Measurements from ENCODE around the gene SHISAL1. TPM values are rescaled to one million over a fixed set of nuclear protein-coding genes. Genes with fewer than 3 reads are reported as not detected.

The SHISAL1 gene
- total RNA-seq: 1 to 10 TPM in 1 of 4 donors, under 1 TPM in 3; 0.47 to 1.9 (median 0.75) TPM

- ATAC-seq (ENCODE audit: low FRiP score) (no peak), DNase-seq (ENCODE audit: low spot score) (no peak)
- TF ChIP-seq CTCF (IDR thresholded peaks at IDR 0.05): no peak
Observed at GRCh38 chr22:44312766-44313165, at the start of gene SHISAL1. Gene SHISAL1, minus strand, starts transcription at chr22:44312951. Its CDS starts 12,006 bp downstream, at chr22:44300945.

- TF ChIP-seq CTCF (IDR thresholded peaks at IDR 0.05): no peak
- ATAC-seq (ENCODE audit: low FRiP score) (no peak), DNase-seq (ENCODE audit: low spot score) (no peak)
Observed at GRCh38 chr22:44361391-44362126, 48.8 kb upstream of the SHISAL1 start.

GRCh38 chr22:44360668-44361381 is 48.1 kb upstream of the SHISAL1 start:
- ATAC-seq (ENCODE audit: low FRiP score) (no peak), DNase-seq (ENCODE audit: low spot score) (no peak)
- TF ChIP-seq CTCF (IDR thresholded peaks at IDR 0.05): no peak

GRCh38 chr22:44360306-44360667 is 47.5 kb upstream of the SHISAL1 start:
- no peak for ATAC-seq (ENCODE audit: low FRiP score)
- no peak for TF ChIP-seq CTCF (IDR thresholded peaks at IDR 0.05)
- no peak for DNase-seq (ENCODE audit: low spot score)

- TF ChIP-seq CTCF (IDR thresholded peaks at IDR 0.05): no peak
- ATAC-seq (ENCODE audit: low FRiP score): no peak
- DNase-seq (ENCODE audit: low spot score): no peak
Observed at GRCh38 chr22:44359496-44360110, 46.9 kb upstream of the SHISAL1 start.

GRCh38 chr22:44358709-44359440 is 46.1 kb upstream of the SHISAL1 start:
- no peak for TF ChIP-seq CTCF (IDR thresholded peaks at IDR 0.05)
- ATAC-seq (ENCODE audit: low FRiP score) (no peak), DNase-seq (ENCODE audit: low spot score) (no peak)
